T1000 (cell line): ENCODE measurements around the gene KCND3.

ENCODE experiments used
- DNase-seq: peaks from one replicate; lab custom pipeline; 2025; ENCODE audit warnings: mixed read lengths; lab: John Stamatoyannopoulos, UW

Gene KCND3

GRCh38 chr1:111848852-111849545, 140.5 kb downstream of the KCND3 start:
- no peak for DNase-seq

GRCh38 chr1:111847466-111847865, 142.0 kb downstream of the KCND3 start:
- no peak for DNase-seq

- no peak for DNase-seq
Measured at GRCh38 chr1:111846842-111847241, 142.6 kb downstream of the KCND3 start.

- no peak for DNase-seq
Measured at GRCh38 chr1:111843177-111843576, 146.3 kb downstream of the KCND3 start.

- DNase-seq, result no peak
Measured at GRCh38 chr1:111842411-111842810, 147.1 kb downstream of the KCND3 start.

GRCh38 chr1:111841746-111842145, 147.7 kb downstream of the KCND3 start:
- no peak for DNase-seq

GRCh38 chr1:111841189-111841588, 148.3 kb downstream of the KCND3 start:
- no peak for DNase-seq

- DNase-seq, result no peak
Measured at GRCh38 chr1:111837393-111837792, 152.1 kb downstream of the KCND3 start.

- DNase-seq, result no peak
Measured at GRCh38 chr1:111836111-111836510, 153.4 kb downstream of the KCND3 start.

- no peak for DNase-seq
Measured at GRCh38 chr1:111835514-111835913, 154.0 kb downstream of the KCND3 start.

GRCh38 chr1:111834956-111835355, 154.5 kb downstream of the KCND3 start:
- no peak for DNase-seq

GRCh38 chr1:111833334-111833733, 156.1 kb downstream of the KCND3 start:
- DNase-seq, result no peak

- no peak for DNase-seq
Measured at GRCh38 chr1:111832521-111833155, 156.8 kb downstream of the KCND3 start.

- no peak for DNase-seq
Measured at GRCh38 chr1:111831153-111831552, 158.3 kb downstream of the KCND3 start.

GRCh38 chr1:111827946-111828345, 161.5 kb downstream of the KCND3 start:
- no peak for DNase-seq

GRCh38 chr1:111826278-111826677, 163.2 kb downstream of the KCND3 start:
- DNase-seq, result no peak

- no peak for DNase-seq
Measured at GRCh38 chr1:111825217-111825616, 164.3 kb downstream of the KCND3 start.

GRCh38 chr1:111822138-111822537, 167.3 kb downstream of the KCND3 start:
- no peak for DNase-seq

- no peak for DNase-seq
Measured at GRCh38 chr1:111821121-111821745, 168.2 kb downstream of the KCND3 start.

GRCh38 chr1:111819566-111820263, 169.8 kb downstream of the KCND3 start:
- DNase-seq, result no peak

GRCh38 chr1:111818546-111818945, 170.9 kb downstream of the KCND3 start:
- DNase-seq, result no peak

GRCh38 chr1:111818081-111818480, 171.4 kb downstream of the KCND3 start:
- DNase-seq, result no peak

- DNase-seq, result no peak
Measured at GRCh38 chr1:111814642-111815041, 174.8 kb downstream of the KCND3 start.
